Fibroblast of lung (primary cell): ENCODE measurements around the gene SIN3B. TPM values are rescaled to one million over a fixed set of nuclear protein-coding genes. Genes with fewer than 3 reads are reported as not detected.

Source experiments
- DNase-seq, 2 donors: peaks; one replicate each; pipeline versions ENCODE4 v3.0.0 to v3.0.0-alpha.2; 2010; ENCODE audit warnings: low read depth in 2 of 2
- H2AFZ ChIP-seq: 2 replicates; pipeline ENCODE4 v1.5.1; 2012; ENCODE audit warnings: low read length, control low read depth, inconsistent platforms
- H3K27ac ChIP-seq: 2 replicates; pipeline ENCODE4 v1.5.1; 2011; ENCODE audit warnings: low read length, control low read depth; ENCODE audit not compliant: insufficient read depth
- H3K27me3 ChIP-seq: 2 replicates; pipeline ENCODE4 v1.5.1; 2011; ENCODE audit warnings: mild to moderate bottlenecking, low read length; ENCODE audit not compliant: control insufficient read depth, insufficient read depth
- H3K36me3 ChIP-seq: 2 replicates; pipeline ENCODE4 v1.5.1; 2011; ENCODE audit warnings: low read length; ENCODE audit not compliant: control insufficient read depth, insufficient read depth
- H3K4me1 ChIP-seq: 2 replicates; pipeline ENCODE4 v1.5.1; 2011; ENCODE audit warnings: low read length; ENCODE audit not compliant: control insufficient read depth, insufficient read depth; ENCODE audit errors: extremely low read depth
- H3K4me2 ChIP-seq: 2 replicates; pipeline ENCODE4 v1.5.1; 2011; ENCODE audit warnings: low read length, control low read depth; ENCODE audit not compliant: insufficient read depth; ENCODE audit errors: extremely low read depth
- H3K4me3 ChIP-seq, 4 experiments: fragments of 200-600 bp in 1 of 4; sonication (generic) in 1 of 4; replicated peaks in 1 of 4; 2 replicates each; pipeline ENCODE4 v1.5.1; 2011 to 2016; ENCODE audit warnings: low read length in 4 of 4, low read depth in 3 of 4, mild to moderate bottlenecking in 3 of 4, control low read depth in 2 of 4, inconsistent platforms in 1 of 4, mixed read lengths in 1 of 4; ENCODE audit not compliant: insufficient read depth in 1 of 4; ENCODE audit errors: control extremely low read depth in 1 of 4
- H3K79me2 ChIP-seq: 2 replicates; pipeline ENCODE4 v1.5.1; 2012; ENCODE audit warnings: mild to moderate bottlenecking, low read length, inconsistent platforms; ENCODE audit not compliant: control insufficient read depth, insufficient read depth
- H3K9ac ChIP-seq: 2 replicates; pipeline ENCODE4 v1.5.1; 2011; ENCODE audit warnings: mild to moderate bottlenecking, low read length, control low read depth; ENCODE audit not compliant: insufficient read depth
- H3K9me3 ChIP-seq: 2 replicates; pipeline ENCODE4 v1.5.1; 2012; ENCODE audit warnings: low read depth, low read length; ENCODE audit not compliant: control insufficient read depth, insufficient read depth
- H4K20me1 ChIP-seq: 2 replicates; pipeline ENCODE4 v1.5.1; 2011; ENCODE audit warnings: low read length; ENCODE audit not compliant: control insufficient read depth, insufficient read depth; ENCODE audit errors: extremely low read depth
- CTCF ChIP-seq, 2 donors: IDR thresholded peaks in 1 of 2; conservative IDR thresholded peaks in 1 of 2; 1 replicate in 1 of 2; 2 replicates in 1 of 2; pipeline ENCODE4 v1.5.1; 2011 to 2012; ENCODE audit warnings: low read length in 2 of 2, control low read depth in 1 of 2, inconsistent platforms in 1 of 2, low read depth in 1 of 2, mild to moderate bottlenecking in 1 of 2
- EZH2 ChIP-seq: IDR thresholded peaks from 2 replicates; pipeline ENCODE4 v1.5.1; 2012; ENCODE audit warnings: low read length, control low read depth, mild to moderate bottlenecking; ENCODE audit errors: missing control alignments
- polyA plus RNA-seq, 2 donors: library from polyadenylated mRNA; depleted of rRNA in 1 of 2; stranded (reverse) in 1 of 2; unstranded in 1 of 2; fragments of >200 nt; gene quantifications; 2 replicates each; pipeline ENCODE4 v1.2.1, GENCODE V29; 2011 to 2012; ENCODE audit warnings: missing spikeins in 1 of 2
- total RNA-seq: library from RNA; depleted of rRNA; stranded (reverse); fragments of >200 nt; gene quantifications from 2 replicates; pipeline ENCODE4 v1.2.1, GENCODE V29; 2014

The SIN3B gene
- total and polyA plus RNA-seq, 2 donors (not counting 1 experiment from before 2014, with no cell fraction given): 14.9 to 32.9 TPM

GRCh38 chr19:16922592-16922934, 93.4 kb downstream of the SIN3B start:
- Histone ChIP-seq H3K36me3 (no peaks in the 10 kb centered on the region), H3K4me2 (no peak overlapping the region), H4K20me1 (no peaks in the 10 kb centered on the region), H3K27me3 (no peaks in the 10 kb centered on the region), H3K9me3 (no peaks in the 10 kb centered on the region), H3K27ac (no peak overlapping the region), H2AFZ (no peak overlapping the region), H3K79me2 (no peaks in the 10 kb centered on the region), H3K9ac (no peak overlapping the region), H3K4me1 (no peaks in the 10 kb centered on the region), H3K4me3 (no peak overlapping the region)
- no peak for TF ChIP-seq EZH2
- TF ChIP-seq CTCF (conservative IDR thresholded peaks at IDR 0.05 in 1 of 2, IDR thresholded peaks at IDR 0.05 in 1 of 2; ENCODE audit: low read depth in 1 of 2, low read length in 2 of 2): no peak
- no peak for DNase-seq

- Histone ChIP-seq H3K4me1 (no peaks in the 10 kb centered on the region), H3K9ac (no peak overlapping the region), H3K79me2 (no peaks in the 10 kb centered on the region), H2AFZ (no peak overlapping the region), H3K4me2 (no peak overlapping the region), H3K9me3 (no peaks in the 10 kb centered on the region), H3K36me3 (no peaks in the 10 kb centered on the region), H3K4me3 (no peak overlapping the region), H3K27me3 (no peaks in the 10 kb centered on the region), H4K20me1 (no peaks in the 10 kb centered on the region), H3K27ac (no peak overlapping the region)
- TF ChIP-seq EZH2 (no peak), CTCF (conservative IDR thresholded peaks at IDR 0.05 in 1 of 2, IDR thresholded peaks at IDR 0.05 in 1 of 2; ENCODE audit: low read depth in 1 of 2, low read length in 2 of 2) (no peak)
- DNase-seq: no peak
Observed at GRCh38 chr19:16922949-16923348, 93.8 kb downstream of the SIN3B start.

GRCh38 chr19:16927883-16928282, 98.7 kb downstream of the SIN3B start:
- H4K20me1 ChIP-seq: no peaks in the 10 kb centered on the region
- no peaks in the 10 kb centered on the region for H3K79me2 ChIP-seq
- no peak overlapping the region for H3K9ac ChIP-seq
- no peak overlapping the region for H3K27ac ChIP-seq
- no peak for TF ChIP-seq EZH2
- no peak for TF ChIP-seq CTCF (conservative IDR thresholded peaks at IDR 0.05 in 1 of 2, IDR thresholded peaks at IDR 0.05 in 1 of 2; ENCODE audit: low read depth in 1 of 2, low read length in 2 of 2)
- H3K27me3 ChIP-seq: no peaks in the 10 kb centered on the region
- H3K4me2 ChIP-seq: no peak overlapping the region
- DNase-seq: no peak
- H3K4me3 ChIP-seq: no peak overlapping the region
- no peaks in the 10 kb centered on the region for H3K36me3 ChIP-seq
- no peak overlapping the region for H2AFZ ChIP-seq
- no peaks in the 10 kb centered on the region for H3K9me3 ChIP-seq
- H3K4me1 ChIP-seq: no peaks in the 10 kb centered on the region
